Measurements from ENCODE around the gene ZMIZ1.

Gene ZMIZ1

DNA sequence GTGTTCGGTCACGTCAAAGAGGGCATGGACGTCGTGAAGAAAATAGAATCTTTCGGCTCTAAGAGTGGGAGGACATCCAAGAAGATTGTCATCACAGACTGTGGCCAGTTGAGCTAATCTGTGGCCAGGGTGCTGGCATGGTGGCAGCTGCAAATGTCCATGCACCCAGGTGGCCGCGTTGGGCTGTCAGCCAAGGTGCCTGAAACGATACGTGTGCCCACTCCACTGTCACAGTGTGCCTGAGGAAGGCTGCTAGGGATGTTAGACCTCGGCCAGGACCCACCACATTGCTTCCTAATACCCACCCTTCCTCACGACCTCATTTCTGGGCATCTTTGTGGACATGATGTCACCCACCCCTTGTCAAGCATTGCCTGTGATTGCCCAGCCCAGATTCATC lies 285.0 kb downstream of the ZMIZ1 start:
- no peak overlapping the region for H3K27ac ChIP-seq
- TF ChIP-seq, protein P1, sequence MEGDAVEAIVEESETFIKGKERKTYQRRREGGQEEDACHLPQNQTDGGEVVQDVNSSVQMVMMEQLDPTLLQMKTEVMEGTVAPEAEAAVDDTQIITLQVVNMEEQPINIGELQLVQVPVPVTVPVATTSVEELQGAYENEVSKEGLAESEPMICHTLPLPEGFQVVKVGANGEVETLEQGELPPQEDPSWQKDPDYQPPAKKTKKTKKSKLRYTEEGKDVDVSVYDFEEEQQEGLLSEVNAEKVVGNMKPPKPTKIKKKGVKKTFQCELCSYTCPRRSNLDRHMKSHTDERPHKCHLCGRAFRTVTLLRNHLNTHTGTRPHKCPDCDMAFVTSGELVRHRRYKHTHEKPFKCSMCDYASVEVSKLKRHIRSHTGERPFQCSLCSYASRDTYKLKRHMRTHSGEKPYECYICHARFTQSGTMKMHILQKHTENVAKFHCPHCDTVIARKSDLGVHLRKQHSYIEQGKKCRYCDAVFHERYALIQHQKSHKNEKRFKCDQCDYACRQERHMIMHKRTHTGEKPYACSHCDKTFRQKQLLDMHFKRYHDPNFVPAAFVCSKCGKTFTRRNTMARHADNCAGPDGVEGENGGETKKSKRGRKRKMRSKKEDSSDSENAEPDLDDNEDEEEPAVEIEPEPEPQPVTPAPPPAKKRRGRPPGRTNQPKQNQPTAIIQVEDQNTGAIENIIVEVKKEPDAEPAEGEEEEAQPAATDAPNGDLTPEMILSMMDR (conservative IDR thresholded peaks at IDR 0.05), result no peak
- TF ChIP-seq ZFX (IDR thresholded peaks at IDR 0.05), result no peak

DNA sequence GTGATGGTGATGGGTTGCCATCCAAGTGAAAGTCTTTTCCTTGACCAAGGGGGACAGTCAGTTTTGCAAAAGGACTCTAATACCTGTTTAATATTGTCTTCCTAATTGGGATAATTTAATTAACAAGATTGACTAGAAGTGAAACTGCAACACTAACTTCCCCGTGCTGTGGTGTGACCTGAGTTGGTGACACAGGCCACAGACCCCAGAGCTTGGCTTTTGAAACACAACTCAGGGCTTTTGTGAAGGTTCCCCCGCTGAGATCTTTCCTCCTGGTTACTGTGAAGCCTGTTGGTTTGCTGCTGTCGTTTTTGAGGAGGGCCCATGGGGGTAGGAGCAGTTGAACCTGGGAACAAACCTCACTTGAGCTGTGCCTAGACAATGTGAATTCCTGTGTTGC lies 285.4 kb downstream of the ZMIZ1 start:
- TF ChIP-seq, protein P1 (conservative IDR thresholded peaks at IDR 0.05), result no peak
- TF ChIP-seq ZFX (IDR thresholded peaks at IDR 0.05), result no peak
- no peak overlapping the region for H3K27ac ChIP-seq

DNA sequence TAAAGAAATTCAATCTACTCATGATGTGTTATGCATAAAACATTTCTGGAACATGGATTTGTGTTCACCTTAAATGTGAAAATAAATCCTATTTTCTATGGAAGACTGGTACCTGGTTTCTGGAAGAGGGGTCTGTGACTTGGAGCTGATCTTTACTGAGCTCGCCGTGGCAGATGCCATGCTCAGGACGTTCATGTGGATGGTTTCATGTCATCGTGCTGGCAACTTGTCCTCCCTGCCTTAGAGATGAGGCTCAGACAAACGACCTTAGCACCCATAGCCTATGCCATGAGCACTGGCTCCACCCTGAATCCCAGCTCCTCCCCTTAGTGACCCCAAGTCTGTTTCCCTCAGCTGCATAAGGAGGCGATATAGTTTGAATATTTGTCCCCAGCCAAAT lies 285.8 kb downstream of the ZMIZ1 start:
- TF ChIP-seq, protein P1 (conservative IDR thresholded peaks at IDR 0.05), result no peak
- TF ChIP-seq ZFX (IDR thresholded peaks at IDR 0.05), result no peak
- H3K27ac ChIP-seq, result no peak overlapping the region

DNA sequence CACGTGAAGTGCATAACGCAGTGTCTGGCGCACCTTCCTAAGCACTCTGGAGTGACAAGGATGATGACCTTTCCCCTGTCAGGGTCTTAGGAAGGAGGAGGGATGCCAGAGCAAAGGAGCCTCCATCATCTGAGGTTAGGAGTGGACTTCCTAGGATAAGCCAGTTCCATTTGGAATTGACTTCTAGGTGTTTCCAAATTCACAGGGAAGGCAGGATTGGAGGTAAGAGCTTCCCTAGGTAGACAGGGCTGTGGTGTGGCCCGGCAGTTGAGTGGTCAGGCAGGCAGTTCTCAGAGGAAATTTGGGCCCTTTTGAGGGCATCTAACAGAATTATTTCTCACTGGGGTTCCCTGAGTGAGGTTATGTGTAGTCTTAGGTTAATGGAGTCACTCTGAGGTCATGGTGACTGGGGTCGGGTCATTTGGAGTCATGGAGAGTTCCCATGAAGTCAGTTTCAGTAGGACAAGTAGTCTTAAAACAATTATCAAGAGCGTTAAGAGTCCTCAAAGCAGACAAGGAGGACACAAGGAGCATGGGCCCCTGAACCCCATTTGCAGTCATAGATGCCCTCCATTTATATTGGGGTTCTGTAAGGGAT lies 286.8 kb downstream of the ZMIZ1 start:
- no peak for TF ChIP-seq ZFX (IDR thresholded peaks at IDR 0.05)
- TF ChIP-seq, protein P1 (conservative IDR thresholded peaks at IDR 0.05), result no peak
- no peak overlapping the region for H3K27ac ChIP-seq

DNA sequence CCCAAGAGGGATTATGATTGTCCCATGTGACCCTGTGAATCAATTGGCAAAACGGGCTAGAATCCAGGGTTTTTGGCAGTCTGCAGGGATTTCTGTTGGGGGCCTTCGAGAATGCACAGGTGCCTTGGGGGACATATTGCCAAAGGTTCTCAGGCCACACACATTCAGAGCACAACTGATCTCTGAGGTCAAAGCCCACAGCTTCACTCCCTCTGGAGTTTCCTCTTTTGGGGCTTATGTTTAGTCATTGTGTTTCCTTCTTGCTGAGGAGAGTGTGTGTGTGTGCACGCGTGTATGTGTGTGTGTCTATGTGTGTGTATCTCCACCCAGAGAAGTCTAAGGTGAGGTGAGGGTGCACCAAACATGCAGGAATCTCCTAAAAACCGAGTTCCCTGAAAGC lies 287.3 kb downstream of the ZMIZ1 start:
- no peak overlapping the region for H3K27ac ChIP-seq
- no peak for TF ChIP-seq ZFX (IDR thresholded peaks at IDR 0.05)
- TF ChIP-seq, protein P1 (conservative IDR thresholded peaks at IDR 0.05), result no peak

DNA sequence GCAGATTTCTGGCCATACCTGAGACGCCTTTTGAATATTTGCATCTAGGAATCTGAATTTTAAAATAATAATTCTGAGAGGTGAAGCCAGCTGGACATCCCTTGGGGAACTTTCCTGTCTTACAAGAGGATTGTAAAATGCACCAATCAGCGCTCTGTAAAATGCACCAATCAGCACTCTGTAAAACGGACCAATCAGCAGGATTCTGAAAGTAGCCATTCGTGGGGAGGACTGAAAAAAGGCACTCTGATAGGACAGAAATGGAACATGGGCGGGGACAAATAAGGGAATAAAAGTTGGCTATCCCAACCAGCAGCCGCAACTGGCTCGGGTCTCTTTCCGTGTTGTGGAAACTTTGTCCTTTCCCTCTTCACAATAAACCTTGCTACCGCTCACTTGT lies 288.4 kb downstream of the ZMIZ1 start:
- TF ChIP-seq, protein P1 (conservative IDR thresholded peaks at IDR 0.05), result no peak
- no peak for TF ChIP-seq ZFX (IDR thresholded peaks at IDR 0.05)
- H3K27ac ChIP-seq, result no peak overlapping the region

DNA sequence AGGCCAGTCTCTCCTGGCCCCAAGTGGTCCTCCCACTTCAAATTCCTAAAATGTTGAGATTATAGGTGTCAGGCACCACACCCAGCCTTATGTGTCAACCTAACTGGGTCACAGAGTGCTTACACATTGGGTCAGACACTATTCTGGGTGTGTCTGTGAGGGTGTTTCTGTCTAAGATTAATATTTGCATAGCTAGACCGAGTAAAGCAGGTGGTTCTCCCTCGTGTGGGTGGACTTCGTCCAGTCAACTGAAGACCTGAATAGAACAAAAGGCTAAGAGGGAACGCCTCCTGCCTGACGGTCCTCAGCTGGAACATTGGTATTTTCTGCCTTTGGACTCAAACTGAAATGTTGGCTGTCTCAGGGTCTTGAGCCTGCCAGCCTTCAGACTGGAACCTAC lies 290.0 kb downstream of the ZMIZ1 start:
- no peak for TF ChIP-seq ZFX (IDR thresholded peaks at IDR 0.05)
- TF ChIP-seq, protein P1 (conservative IDR thresholded peaks at IDR 0.05), result no peak
- no peak overlapping the region for H3K27ac ChIP-seq
